Neural cell (in vitro differentiated cells): Measurements from ENCODE around the gene HOXB5.

Experiments
- CTCF ChIP-seq: fragments of 450-650 bp; IDR thresholded peaks from 2 replicates; pipeline ENCODE4 v1.5.1; 2014; ENCODE audit warnings: antibody characterized with exemption, mild to moderate bottlenecking, moderate library complexity; ENCODE audit not compliant: poor library complexity, severe bottlenecking
- EP300 ChIP-seq: fragments of 450-650 bp; conservative IDR thresholded peaks from 2 replicates; pipeline ENCODE4 v1.6.1; 2014; ENCODE audit warnings: antibody characterized with exemption, mild to moderate bottlenecking, moderate library complexity; ENCODE audit not compliant: poor library complexity, severe bottlenecking
- EZH2 ChIP-seq: fragments of 200-600, 300-800 bp; shearing (Covaris generic), sonication (generic); IDR thresholded peaks from 2 replicates; pipeline ENCODE4 v1.6.1; 2014; ENCODE audit warnings: antibody characterized with exemption, low read length, borderline replicate concordance, mild to moderate bottlenecking; ENCODE audit not compliant: insufficient read depth, poor library complexity, severe bottlenecking
- MXI1 ChIP-seq: fragments of 450-650 bp; conservative IDR thresholded peaks from 2 replicates; pipeline ENCODE4 v1.6.1; 2014; ENCODE audit warnings: antibody characterized with exemption, mild to moderate bottlenecking; ENCODE audit not compliant: poor library complexity, severe bottlenecking
- POLR2AphosphoS5 ChIP-seq: IDR thresholded peaks from 2 replicates; pipeline ENCODE4 v1.6.1; 2012
- RAD21 ChIP-seq: fragments of 450-650 bp; conservative IDR thresholded peaks from 2 replicates; pipeline ENCODE4 v1.6.1; 2014; ENCODE audit warnings: antibody characterized with exemption, mild to moderate bottlenecking, moderate library complexity
- REST ChIP-seq: IDR thresholded peaks from 2 replicates; pipeline ENCODE4 v1.6.1; 2012; ENCODE audit warnings: borderline replicate concordance
- SMC3 ChIP-seq: fragments of 450-650 bp; conservative IDR thresholded peaks from 2 replicates; pipeline ENCODE4 v1.6.1; 2014; ENCODE audit warnings: antibody characterized with exemption, mild to moderate bottlenecking, moderate library complexity; ENCODE audit not compliant: poor library complexity
- TAF1 ChIP-seq: IDR thresholded peaks from 2 replicates; pipeline ENCODE4 v1.6.1; 2012; ENCODE audit warnings: low read depth

- no peak for TF ChIP-seq POLR2AphosphoS5
- no peak for TF ChIP-seq RAD21
- no peak for TF ChIP-seq SMC3
- TF ChIP-seq TAF1, result no peak
- no peak for TF ChIP-seq CTCF
- no peak for TF ChIP-seq EP300
- no peak for TF ChIP-seq REST
- TF ChIP-seq EZH2, result no peak
- TF ChIP-seq MXI1, result no peak
These were observed 3.6 kb downstream of the HOXB5 start, which contains the start of gene HOXB3 for GRCh38 chr17:48589831-48590606.
